Esophagus squamous epithelium (tissue), 4 donors: ENCODE results near the gene SZT2.

ENCODE experiments used
- POLR2A ChIP-seq, 4 donors: fragments of 450-650 bp; IDR thresholded peaks; one replicate each; pipeline ENCODE4 v1.6.1; 2017; ENCODE audit warnings: antibody characterized with exemption in 4 of 4, mild to moderate bottlenecking in 4 of 4, moderate library complexity in 3 of 4
- TF ChIP-seq, protein P1 (sequence below), 6 experiments: fragments of 450-650 bp in 4 of 6; fragments of 200-600 bp in 2 of 6; sonication (generic) in 2 of 6; IDR thresholded peaks; one replicate each; pipeline ENCODE4 v1.5.1; 2016 to 2019; ENCODE audit warnings: antibody characterized with exemption in 6 of 6, mild to moderate bottlenecking in 4 of 6, moderate library complexity in 4 of 6

DNA sequence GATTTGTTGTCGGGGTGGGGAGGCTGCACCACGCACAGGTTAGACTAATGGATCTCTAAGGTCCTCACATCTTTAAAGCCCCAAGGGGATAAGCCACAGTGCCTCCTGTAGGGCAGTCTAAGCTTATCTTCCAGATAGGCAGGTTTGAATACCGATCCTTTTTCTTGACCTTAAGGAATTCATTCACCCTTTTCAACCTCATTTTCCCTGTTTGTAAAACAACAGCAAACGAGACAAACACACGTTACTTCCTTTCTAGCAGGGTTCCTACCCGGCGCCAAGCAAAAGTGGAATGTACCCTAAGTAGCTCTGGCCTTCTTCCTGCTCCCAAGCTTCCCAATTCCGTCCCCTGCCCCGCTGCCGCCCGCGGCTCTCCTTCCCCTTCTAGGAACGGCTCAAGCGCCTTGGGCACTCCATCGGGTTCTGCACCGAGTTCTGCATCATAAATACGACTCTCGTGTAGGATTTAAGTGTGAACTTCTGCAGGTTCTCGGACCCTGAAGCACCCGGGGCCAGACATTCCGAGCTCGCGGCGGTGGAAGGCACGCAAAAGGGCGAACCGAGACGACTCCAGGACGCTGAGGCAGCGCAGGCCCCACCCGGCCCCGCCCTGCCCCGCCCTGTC, 31.5 kb upstream of the SZT2 start:
- TF ChIP-seq, protein P1, sequence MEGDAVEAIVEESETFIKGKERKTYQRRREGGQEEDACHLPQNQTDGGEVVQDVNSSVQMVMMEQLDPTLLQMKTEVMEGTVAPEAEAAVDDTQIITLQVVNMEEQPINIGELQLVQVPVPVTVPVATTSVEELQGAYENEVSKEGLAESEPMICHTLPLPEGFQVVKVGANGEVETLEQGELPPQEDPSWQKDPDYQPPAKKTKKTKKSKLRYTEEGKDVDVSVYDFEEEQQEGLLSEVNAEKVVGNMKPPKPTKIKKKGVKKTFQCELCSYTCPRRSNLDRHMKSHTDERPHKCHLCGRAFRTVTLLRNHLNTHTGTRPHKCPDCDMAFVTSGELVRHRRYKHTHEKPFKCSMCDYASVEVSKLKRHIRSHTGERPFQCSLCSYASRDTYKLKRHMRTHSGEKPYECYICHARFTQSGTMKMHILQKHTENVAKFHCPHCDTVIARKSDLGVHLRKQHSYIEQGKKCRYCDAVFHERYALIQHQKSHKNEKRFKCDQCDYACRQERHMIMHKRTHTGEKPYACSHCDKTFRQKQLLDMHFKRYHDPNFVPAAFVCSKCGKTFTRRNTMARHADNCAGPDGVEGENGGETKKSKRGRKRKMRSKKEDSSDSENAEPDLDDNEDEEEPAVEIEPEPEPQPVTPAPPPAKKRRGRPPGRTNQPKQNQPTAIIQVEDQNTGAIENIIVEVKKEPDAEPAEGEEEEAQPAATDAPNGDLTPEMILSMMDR (IDR thresholded peaks at IDR 0.05): peak in 5 of 6 experiments; percentile 4 to 56 (median 20)
- peak in 1 of 4 donors; percentile 51 for TF ChIP-seq POLR2A (IDR thresholded peaks at IDR 0.05)
